ENCODE data around the gene ACADVL.

- no peak for TF ChIP-seq CTCF (IDR thresholded peaks at IDR 0.05; ENCODE audit: low read depth, low read length, poor library complexity, severe bottlenecking)
- TF ChIP-seq EZH2phosphoT487 (IDR thresholded peaks at IDR 0.05; ENCODE audit: borderline replicate concordance, low read length), result no peak
Measured at GRCh38 chr17:7196651-7197401, 22.9 kb upstream of the ACADVL start.

Measured in DOHH2 (cell line).